IPS-18a (cell line): Measurements from ENCODE around the gene MLLT1.

ENCODE experiments used
- H3K27ac ChIP-seq: one replicate; pipeline ENCODE4 v1.5.1; 2013; ENCODE audit warnings: low read length
- H3K27me3 ChIP-seq: one replicate; pipeline ENCODE4 v1.6.1; 2013; ENCODE audit warnings: mild to moderate bottlenecking, low read length; ENCODE audit not compliant: control insufficient read depth, insufficient read depth
- H3K36me3 ChIP-seq: one replicate; pipeline ENCODE4 v1.6.1; 2013; ENCODE audit warnings: low read depth, low read length; ENCODE audit not compliant: control insufficient read depth
- H3K4me1 ChIP-seq: one replicate; pipeline ENCODE4 v1.6.1; 2013; ENCODE audit warnings: low read depth, low read length; ENCODE audit not compliant: control insufficient read depth
- H3K4me3 ChIP-seq: one replicate; pipeline ENCODE4 v1.5.1; 2013; ENCODE audit warnings: low read length
- H3K9ac ChIP-seq: one replicate; pipeline ENCODE4 v1.6.1; 2013; ENCODE audit warnings: mild to moderate bottlenecking, low read length, moderate library complexity
- H3K9me3 ChIP-seq: one replicate; pipeline ENCODE4 v1.6.1; 2013; ENCODE audit warnings: low read depth, low read length; ENCODE audit not compliant: control insufficient read depth

Gene MLLT1

GRCh38 chr19:6239401-6239844, 40.4 kb downstream of the MLLT1 start:
- Histone ChIP-seq H3K27ac (no peak overlapping the region), H3K9ac (no peak overlapping the region), H3K36me3 (no peaks in the 10 kb centered on the region), H3K4me1 (no peaks in the 10 kb centered on the region), H3K9me3 (no peaks in the 10 kb centered on the region), H3K4me3 (no peak overlapping the region), H3K27me3 (no peaks in the 10 kb centered on the region)

DNA sequence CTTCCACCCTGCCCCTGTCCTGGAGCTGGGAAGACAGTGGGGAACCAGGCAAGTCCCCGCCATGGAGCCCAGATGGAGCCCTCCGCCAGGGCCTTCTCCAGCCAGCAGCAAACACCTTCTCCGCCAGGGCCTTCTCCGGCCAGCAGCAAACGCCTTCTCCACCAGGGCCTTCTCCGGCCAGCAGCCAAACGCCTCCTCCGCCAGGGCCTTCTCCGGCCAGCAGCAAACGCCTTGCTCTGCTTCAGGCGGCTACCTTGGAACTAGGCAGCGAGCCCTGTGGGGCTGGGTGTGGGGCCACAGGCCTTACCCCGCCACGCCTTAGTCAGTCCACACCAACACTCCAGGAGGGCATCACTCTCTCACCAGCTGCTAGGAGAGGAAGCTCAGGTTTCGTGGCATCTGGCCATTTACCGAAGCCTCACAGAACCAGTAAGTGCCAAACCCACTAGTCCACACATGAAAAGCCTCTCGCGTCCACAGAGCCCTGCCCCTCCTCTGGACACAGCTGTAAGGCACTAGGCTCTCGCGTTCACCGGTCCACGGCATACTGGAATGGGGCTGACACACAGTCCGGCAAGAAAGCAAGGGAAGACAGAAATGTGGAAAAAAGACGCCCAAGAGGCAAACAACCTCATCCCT, 41.0 kb downstream of the MLLT1 start:
- H3K27me3 ChIP-seq = no peaks in the 10 kb centered on the region
- no peak overlapping the region for H3K27ac ChIP-seq
- no peaks in the 10 kb centered on the region for H3K9me3 ChIP-seq
- H3K36me3 ChIP-seq = no peaks in the 10 kb centered on the region
- H3K9ac ChIP-seq = no peak overlapping the region
- no peaks in the 10 kb centered on the region for H3K4me1 ChIP-seq
- no peak overlapping the region for H3K4me3 ChIP-seq

DNA sequence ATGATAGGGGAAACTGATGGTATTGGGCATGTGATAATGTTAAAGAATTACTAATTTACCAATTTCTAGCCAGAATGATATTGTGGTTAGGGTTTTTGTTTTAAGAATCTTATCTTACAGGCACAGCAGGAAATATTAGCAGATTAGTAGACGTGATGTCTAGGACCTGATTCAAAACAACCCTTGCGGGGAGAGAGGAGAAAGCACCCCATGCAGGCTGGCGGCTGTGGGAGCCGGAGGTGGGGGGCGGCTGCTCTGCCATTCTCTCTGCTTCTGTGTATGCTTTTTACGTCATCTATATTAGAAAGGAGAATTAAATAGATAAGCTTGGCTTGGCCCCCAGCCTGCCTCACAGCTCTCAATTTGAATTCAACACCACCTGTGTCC, 41.5 kb downstream of the MLLT1 start:
- H3K4me3 ChIP-seq = no peak overlapping the region
- H3K36me3 ChIP-seq = no peaks in the 10 kb centered on the region
- no peak overlapping the region for H3K27ac ChIP-seq
- no peak overlapping the region for H3K9ac ChIP-seq
- H3K9me3 ChIP-seq = no peaks in the 10 kb centered on the region
- no peaks in the 10 kb centered on the region for H3K27me3 ChIP-seq
- no peaks in the 10 kb centered on the region for H3K4me1 ChIP-seq

GRCh38 chr19:6236310-6237291, 43.2 kb downstream of the MLLT1 start:
- Histone ChIP-seq H3K9me3 (no peaks in the 10 kb centered on the region), H3K9ac (no peak overlapping the region), H3K36me3 (no peaks in the 10 kb centered on the region), H3K27me3 (no peaks in the 10 kb centered on the region), H3K4me3 (no peak overlapping the region), H3K4me1 (no peaks in the 10 kb centered on the region), H3K27ac (no peak overlapping the region)

DNA sequence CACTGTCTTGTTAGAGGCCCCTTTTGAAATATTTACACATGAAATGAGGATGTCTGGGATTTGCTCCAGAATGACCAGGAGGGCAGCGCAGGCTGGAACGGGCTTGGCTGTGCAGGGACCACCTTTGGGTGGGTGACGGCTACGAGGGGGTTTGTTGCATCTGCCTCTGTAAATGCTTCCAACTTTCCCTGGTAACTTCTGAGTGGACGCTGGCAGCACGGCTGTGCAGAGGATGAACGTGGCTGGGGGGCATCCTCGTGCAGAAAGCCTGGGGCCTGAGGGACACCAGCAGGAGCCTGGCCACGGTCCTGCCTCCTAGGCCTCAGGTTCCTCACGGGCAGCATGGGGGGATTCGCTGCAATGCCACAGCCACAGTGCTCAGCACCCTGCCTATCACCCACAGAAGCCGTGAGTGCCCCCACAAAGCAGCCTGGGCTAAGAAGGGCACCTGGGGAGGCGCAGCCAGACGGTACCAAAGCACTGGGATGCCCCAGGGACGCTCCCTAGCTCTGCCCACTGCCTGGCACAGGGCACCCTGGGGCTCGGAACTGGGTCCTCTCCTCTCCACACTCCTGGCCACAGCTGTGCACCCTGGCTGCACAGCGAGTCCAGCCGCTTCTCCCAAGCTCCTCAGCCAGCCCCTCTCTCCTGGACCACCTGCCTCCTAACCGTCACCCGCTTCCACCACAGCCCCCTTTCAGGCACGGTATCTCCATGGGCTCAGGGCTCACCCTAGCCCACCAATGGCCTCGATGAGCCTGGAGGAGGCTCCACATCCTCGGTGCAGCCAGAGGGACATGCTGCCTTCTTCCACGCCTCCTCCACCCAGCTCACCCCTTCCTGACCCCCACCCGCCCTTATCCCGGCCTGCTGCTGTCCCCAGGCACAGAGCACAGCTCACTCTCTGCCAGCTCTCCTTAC, 44.5 kb downstream of the MLLT1 start:
- H3K27ac ChIP-seq = no peak overlapping the region
- no peak overlapping the region for H3K9ac ChIP-seq
- no peaks in the 10 kb centered on the region for H3K4me1 ChIP-seq
- H3K4me3 ChIP-seq = no peak overlapping the region
- peaks cover 4% of the 10 kb centered on the region for H3K36me3 ChIP-seq
- H3K9me3 ChIP-seq = no peaks in the 10 kb centered on the region
- no peaks in the 10 kb centered on the region for H3K27me3 ChIP-seq

- H3K4me1 ChIP-seq = no peaks in the 10 kb centered on the region
- H3K9me3 ChIP-seq = no peaks in the 10 kb centered on the region
- H3K27me3 ChIP-seq = no peaks in the 10 kb centered on the region
- no peak overlapping the region for H3K27ac ChIP-seq
- no peak overlapping the region for H3K4me3 ChIP-seq
- no peak overlapping the region for H3K9ac ChIP-seq
- peaks cover 11% of the 10 kb centered on the region for H3K36me3 ChIP-seq
Measured at GRCh38 chr19:6234527-6234926, 45.2 kb downstream of the MLLT1 start.

- no peak overlapping the region for H3K27ac ChIP-seq
- no peak overlapping the region for H3K4me3 ChIP-seq
- H3K4me1 ChIP-seq = no peaks in the 10 kb centered on the region
- no peaks in the 10 kb centered on the region for H3K9me3 ChIP-seq
- H3K36me3 ChIP-seq = peaks cover 13% of the 10 kb centered on the region
- H3K9ac ChIP-seq = no peak overlapping the region
- no peaks in the 10 kb centered on the region for H3K27me3 ChIP-seq
Measured at GRCh38 chr19:6233827-6234511, 45.8 kb downstream of the MLLT1 start.

DNA sequence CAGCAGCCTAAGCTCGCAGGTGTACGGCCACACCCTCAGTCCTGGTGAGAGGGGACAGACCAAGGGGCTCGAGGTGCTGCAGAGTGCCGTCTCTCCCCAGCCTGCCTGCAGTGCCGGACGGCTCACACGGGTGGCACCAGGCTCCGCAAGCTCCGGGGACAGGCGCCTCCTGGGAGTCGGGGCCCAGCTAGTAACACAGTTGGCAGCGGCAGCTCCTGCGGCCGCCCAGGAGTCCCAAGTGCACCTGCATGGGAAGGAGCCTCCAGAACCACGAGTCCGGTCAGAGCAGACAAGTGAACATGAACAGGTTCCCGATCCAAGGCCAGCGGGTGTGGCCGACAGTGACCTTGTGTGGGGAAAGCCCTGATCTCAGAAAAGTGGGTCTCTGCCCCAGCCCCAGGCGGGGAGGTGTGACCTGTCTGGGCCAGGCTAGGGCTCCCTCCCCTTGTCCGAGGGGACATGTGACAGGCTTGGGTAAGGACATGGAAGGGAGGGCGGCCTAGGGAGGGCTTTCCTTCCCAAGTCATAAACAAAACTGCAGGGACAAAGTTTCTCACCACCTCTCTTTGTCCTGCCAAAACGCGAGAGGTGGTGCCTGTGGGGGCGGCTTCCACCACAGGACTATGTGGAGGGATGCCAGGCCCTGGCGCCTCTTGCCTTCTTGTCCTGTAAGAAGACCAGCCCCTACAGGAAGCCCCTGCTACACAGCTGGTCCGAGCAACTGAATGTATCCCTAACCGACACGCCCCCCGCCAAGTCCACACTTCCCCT, 46.5 kb downstream of the MLLT1 start:
- Histone ChIP-seq H3K4me3 (no peak overlapping the region), H3K27me3 (no peaks in the 10 kb centered on the region), H3K4me1 (no peaks in the 10 kb centered on the region), H3K9me3 (no peaks in the 10 kb centered on the region), H3K9ac (no peak overlapping the region), H3K27ac (no peak overlapping the region), H3K36me3 (peaks cover 13% of the 10 kb centered on the region)

DNA sequence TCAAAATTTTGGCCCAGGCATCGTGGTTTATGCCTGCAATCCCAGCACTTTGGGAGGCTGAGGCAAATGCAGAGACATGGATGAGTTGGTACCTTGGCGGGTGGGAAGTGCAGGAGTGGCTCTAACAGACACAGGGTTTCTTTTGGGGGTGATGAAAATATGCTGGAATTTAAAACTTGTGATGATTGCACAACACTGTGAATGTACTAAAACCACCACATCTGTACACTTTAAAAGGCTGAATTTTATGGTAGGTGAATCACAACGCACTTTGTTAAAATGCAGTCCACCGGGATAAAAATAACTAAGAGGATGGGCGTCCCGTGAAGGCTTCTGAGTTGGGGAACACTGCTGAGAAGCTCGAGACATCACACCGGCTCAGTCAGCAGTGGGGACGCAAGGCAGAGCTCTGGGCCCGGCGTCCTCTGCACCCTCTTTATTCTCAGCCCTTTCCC, 47.1 kb downstream of the MLLT1 start:
- Histone ChIP-seq H3K4me3 (no peak overlapping the region), H3K27ac (no peak overlapping the region), H3K9ac (no peak overlapping the region), H3K36me3 (peaks cover 13% of the 10 kb centered on the region), H3K9me3 (no peaks in the 10 kb centered on the region), H3K27me3 (no peaks in the 10 kb centered on the region), H3K4me1 (no peaks in the 10 kb centered on the region)

GRCh38 chr19:6230991-6231448, 48.8 kb downstream of the MLLT1 start:
- Histone ChIP-seq H3K4me1 (no peaks in the 10 kb centered on the region), H3K27ac (no peak overlapping the region), H3K36me3 (peaks cover 24% of the 10 kb centered on the region)

More at GRCh38 chr19:6230991-6231448, 48.8 kb downstream of the MLLT1 start:
- H3K9me3 ChIP-seq = no peaks in the 10 kb centered on the region
- H3K4me3 ChIP-seq = no peak overlapping the region
- H3K9ac ChIP-seq = no peak overlapping the region
- no peaks in the 10 kb centered on the region for H3K27me3 ChIP-seq
